HG03139 (cell line): ENCODE results near the gene LY6G5B.

Experiments
- ATAC-seq: cut with Tn5 transposase; IDR thresholded peaks from one replicate; pipeline ENCODE4 v1.9.1; 2021; ENCODE audit not compliant: unreplicated experiment

LY6G5B gene

GRCh38 chr6:31640612-31641011, 29.2 kb upstream of the LY6G5B start:
- ATAC-seq = no peak

GRCh38 chr6:31641370-31641769, 28.4 kb upstream of the LY6G5B start:
- ATAC-seq = no peak

- no peak for ATAC-seq
Measured at GRCh38 chr6:31642798-31643570, 26.8 kb upstream of the LY6G5B start.

GRCh38 chr6:31643818-31644454, 25.8 kb upstream of the LY6G5B start:
- ATAC-seq = no peak

GRCh38 chr6:31645325-31645724, 24.5 kb upstream of the LY6G5B start:
- ATAC-seq = no peak

- peak; percentile 23 for ATAC-seq
Measured at GRCh38 chr6:31651602-31652191, 18.1 kb upstream of the LY6G5B start.

- peak; percentile 53 for ATAC-seq
Measured at GRCh38 chr6:31652925-31653724, 16.7 kb upstream of the LY6G5B start.

- ATAC-seq = no peak
Measured at GRCh38 chr6:31654574-31655348, 15.0 kb upstream of the LY6G5B start.

GRCh38 chr6:31655349-31656237, 14.2 kb upstream of the LY6G5B start, which contains the start of gene APOM:
Gene APOM (plus strand): TSS chr6:31655894. CDS start chr6:31655967, 73 bp downstream.
- ATAC-seq = no peak

GRCh38 chr6:31657406-31658157, 12.2 kb upstream of the LY6G5B start:
- ATAC-seq = no peak

GRCh38 chr6:31658158-31658688, 11.6 kb upstream of the LY6G5B start:
- no peak for ATAC-seq

- no peak for ATAC-seq
Measured at GRCh38 chr6:31658983-31659648, 10.7 kb upstream of the LY6G5B start.

- ATAC-seq = no peak
Measured at GRCh38 chr6:31659649-31660380, 10.0 kb upstream of the LY6G5B start.

GRCh38 chr6:31660381-31661261, 9.2 kb upstream of the LY6G5B start, which contains the start of gene C6orf47:
Gene C6orf47 (minus strand): TSS chr6:31660778. CDS start chr6:31659947, 831 bp downstream.
- ATAC-seq = no peak

- no peak for ATAC-seq
Measured at GRCh38 chr6:31661262-31662123, 8.3 kb upstream of the LY6G5B start.
